ENCODE results near the gene DTNB.

- no peak for TF ChIP-seq EZH2 (IDR thresholded peaks at IDR 0.05)
- no peak for TF ChIP-seq POLR2AphosphoS5 (IDR thresholded peaks at IDR 0.05; ENCODE audit: borderline replicate concordance, low read depth, low read length)
- TF ChIP-seq FOXP2 (optimal IDR thresholded peaks at IDR 0.05; ENCODE audit: control extremely low read depth, extremely low read length, insufficient read depth): no peak
Observed at GRCh38 chr2:25514043-25514637, 159.2 kb downstream of the DTNB start.
